HEK293 (cell line): ENCODE measurements around the gene LMCD1.

Experiments used
- CTCF ChIA-PET: fragments of 350-600 bp; formaldehyde crosslinking; extraction: SDS; loops from one replicate; lab custom pipeline; 2021; ENCODE audit warnings: antibody characterized with exemption; lab: Yijun Ruan, JAX
- POLR2A ChIA-PET: fragments of 300-600 bp; formaldehyde crosslinking; extraction: SDS; loops from one replicate; lab custom pipeline; 2020; ENCODE audit warnings: antibody characterized with exemption, inconsistent platforms; lab: Yijun Ruan, JAX
- H3K27ac ChIP-seq: fragments of 200-500 bp; sonication (Bioruptor generic); 2 replicates; pipeline ENCODE4 v1.5.1; 2014; ENCODE audit warnings: low read depth, low read length, control low read depth, inconsistent platforms; ENCODE audit errors: extremely low read depth
- H3K36me3 ChIP-seq, 2 experiments: fragments of 200-500 bp in 1 of 2; sonication (Bioruptor generic) in 1 of 2; 1 replicate in 1 of 2; 2 replicates in 1 of 2; pipeline ENCODE4 v1.5.1; 2014 to 2017; ENCODE audit warnings: inconsistent platforms in 2 of 2, low read length in 2 of 2; ENCODE audit not compliant: control insufficient read depth in 2 of 2, insufficient read depth in 1 of 2
- H3K4me1 ChIP-seq: fragments of 200-500 bp; sonication (Bioruptor generic); 2 replicates; pipeline ENCODE4 v1.5.1; 2014; ENCODE audit warnings: mild to moderate bottlenecking, low read length, inconsistent platforms; ENCODE audit not compliant: control insufficient read depth, insufficient read depth
- H3K4me3 ChIP-seq: 2 replicates; pipeline ENCODE4 v1.5.1; 2011; ENCODE audit warnings: low read depth, mild to moderate bottlenecking, control low read depth, low read length, moderate library complexity
- H3K9me3 ChIP-seq: fragments of 200-500 bp; sonication (Bioruptor generic); 2 replicates; pipeline ENCODE4 v1.5.1; 2014; ENCODE audit warnings: low read depth, low read length, inconsistent platforms; ENCODE audit not compliant: control insufficient read depth, insufficient read depth
- HOXA7 ChIP-seq: sonication (generic); formaldehyde crosslinking; IDR thresholded peaks from 2 replicates; pipeline ENCODE4 v1.8.1; 2022; ENCODE audit warnings: missing genetic modification reagents, borderline replicate concordance
- MZF1 ChIP-seq: fragments of 450-650 bp; formaldehyde crosslinking; IDR thresholded peaks from 2 replicates; pipeline ENCODE4 v1.5.1; 2017; ENCODE audit warnings: missing biosample characterization, missing genetic modification characterization, borderline replicate concordance
- YY2 ChIP-seq: fragments of 450-650 bp; formaldehyde crosslinking; IDR thresholded peaks from 2 replicates; pipeline ENCODE4 v1.5.1; 2016; ENCODE audit warnings: missing biosample characterization, missing genetic modification characterization
- ZBTB1 ChIP-seq: fragments of 450-650 bp; formaldehyde crosslinking; IDR thresholded peaks from 2 replicates; pipeline ENCODE4 v1.5.1; 2016; ENCODE audit warnings: missing biosample characterization, missing genetic modification characterization
- ZBTB20 ChIP-seq: fragments of 450-650 bp; formaldehyde crosslinking; IDR thresholded peaks from 2 replicates; pipeline ENCODE4 v1.5.1; 2016; ENCODE audit warnings: missing biosample characterization, missing genetic modification characterization
- ZBTB21 ChIP-seq: fragments of 450-650 bp; formaldehyde crosslinking; IDR thresholded peaks from 2 replicates; pipeline ENCODE4 v1.5.1; 2017; ENCODE audit warnings: missing biosample characterization, missing genetic modification characterization
- ZFP3 ChIP-seq: fragments of 450-650 bp; formaldehyde crosslinking; IDR thresholded peaks from 2 replicates; pipeline ENCODE4 v1.5.1; 2016; ENCODE audit warnings: low read depth, missing biosample characterization, missing genetic modification characterization
- ZIC2 ChIP-seq: fragments of 450-650 bp; formaldehyde crosslinking; IDR thresholded peaks from 2 replicates; pipeline ENCODE4 v1.5.1; 2016; ENCODE audit warnings: missing biosample characterization, missing genetic modification characterization
- ZNF133 ChIP-seq: fragments of 450-650 bp; formaldehyde crosslinking; IDR thresholded peaks from 2 replicates; pipeline ENCODE4 v1.5.1; 2016; ENCODE audit warnings: missing biosample characterization, missing genetic modification characterization
- ZNF174 ChIP-seq: fragments of 450-650 bp; formaldehyde crosslinking; IDR thresholded peaks from 2 replicates; pipeline ENCODE4 v1.5.0; 2017; ENCODE audit warnings: missing biosample characterization, mild to moderate bottlenecking, missing genetic modification characterization
- ZNF175 ChIP-seq: fragments of 450-650 bp; formaldehyde crosslinking; IDR thresholded peaks from 2 replicates; pipeline ENCODE4 v1.5.1; 2016; ENCODE audit warnings: missing biosample characterization, missing genetic modification characterization
- ZNF26 ChIP-seq: fragments of 450-650 bp; formaldehyde crosslinking; IDR thresholded peaks from 2 replicates; pipeline ENCODE4 v1.5.1; 2016; ENCODE audit warnings: missing biosample characterization, missing genetic modification characterization
- ZNF266 ChIP-seq: fragments of 450-650 bp; formaldehyde crosslinking; IDR thresholded peaks from 2 replicates; pipeline ENCODE4 v1.5.1; 2016; ENCODE audit warnings: missing biosample characterization, missing genetic modification characterization, low read depth
- ZNF350 ChIP-seq: fragments of 450-650 bp; formaldehyde crosslinking; IDR thresholded peaks from 2 replicates; pipeline ENCODE4 v1.5.0; 2017; ENCODE audit warnings: missing biosample characterization, mild to moderate bottlenecking, missing genetic modification characterization
- ZNF433 ChIP-seq: fragments of 450-650 bp; formaldehyde crosslinking; IDR thresholded peaks from 2 replicates; pipeline ENCODE4 v1.5.1; 2016; ENCODE audit warnings: missing biosample characterization, missing genetic modification characterization, low read depth
- ZNF488 ChIP-seq: fragments of 450-650 bp; formaldehyde crosslinking; IDR thresholded peaks from 2 replicates; pipeline ENCODE4 v1.5.1; 2016; ENCODE audit warnings: missing biosample characterization, missing genetic modification characterization
- ZNF501 ChIP-seq: fragments of 450-650 bp; formaldehyde crosslinking; IDR thresholded peaks from 2 replicates; pipeline ENCODE4 v1.5.1; 2016; ENCODE audit warnings: missing biosample characterization, missing genetic modification characterization
- ZNF596 ChIP-seq: fragments of 450-650 bp; IDR thresholded peaks from 2 replicates; pipeline ENCODE4 v1.5.0; 2018; ENCODE audit warnings: missing biosample characterization, mild to moderate bottlenecking, missing genetic modification characterization, moderate library complexity
- ZNF610 ChIP-seq: fragments of 450-650 bp; formaldehyde crosslinking; IDR thresholded peaks from 2 replicates; pipeline ENCODE4 v1.5.1; 2016; ENCODE audit warnings: missing biosample characterization, missing genetic modification characterization, borderline replicate concordance
- ZNF621 ChIP-seq: fragments of 450-650 bp; formaldehyde crosslinking; IDR thresholded peaks from 2 replicates; pipeline ENCODE4 v1.5.1; 2017; ENCODE audit warnings: missing biosample characterization, missing genetic modification characterization
- ZNF629 ChIP-seq: fragments of 450-650 bp; formaldehyde crosslinking; IDR thresholded peaks from 2 replicates; pipeline ENCODE4 v1.5.1; 2017; ENCODE audit warnings: missing biosample characterization, missing genetic modification characterization
- ZNF639 ChIP-seq: fragments of 450-650 bp; formaldehyde crosslinking; IDR thresholded peaks from 2 replicates; pipeline ENCODE4 v1.5.1; 2016; ENCODE audit warnings: missing biosample characterization, missing genetic modification characterization
- ZNF670 ChIP-seq: fragments of 450-650 bp; formaldehyde crosslinking; IDR thresholded peaks from 2 replicates; pipeline ENCODE4 v1.5.1; 2016; ENCODE audit warnings: missing biosample characterization, missing genetic modification characterization, low read depth

The LMCD1 gene

GRCh38 chr3:8470801-8471200 is 30.8 kb upstream of the LMCD1 start:
- H3K4me1 ChIP-seq: no peaks in the 10 kb centered on the region
- no peak overlapping the region for H3K4me3 ChIP-seq
- POLR2A ChIA-PET: no interaction called here
- CTCF ChIA-PET: interaction anchor here (0.7 to 1.1 kb wide), 2 partner anchors 27 to 635 kb away, joined by 3 to 4 read pairs; no protein-coding TSS in a partner anchor
- H3K9me3 ChIP-seq: no peaks in the 10 kb centered on the region
- H3K36me3 ChIP-seq: no peaks in the 10 kb centered on the region
- no peak overlapping the region for H3K27ac ChIP-seq
- TF ChIP-seq ZNF26 (tag by site-specific recombination) (no peak), ZNF501 (tag by site-specific recombination) (no peak), YY2 (tag by site-specific recombination) (no peak), ZNF350 (tag by site-specific recombination) (no peak), ZNF639 (tag by site-specific recombination) (no peak), ZNF175 (tag by site-specific recombination) (no peak), ZNF629 (tag by site-specific recombination) (no peak), ZNF596 (no peak), ZNF610 (no peak), ZNF488 (tag by site-specific recombination) (no peak), ZNF174 (tag by site-specific recombination) (no peak), HOXA7 (CRISPR knock-in tag) (no peak), ZNF266 (no peak), ZNF433 (tag by site-specific recombination) (no peak), ZFP3 (tag by site-specific recombination) (no peak)

- no peak overlapping the region for H3K4me3 ChIP-seq
- CTCF ChIA-PET: interaction anchor here (0.7 to 1.2 kb wide), 2 partner anchors 21 to 29 kb away, joined by 3 to 5 read pairs; no protein-coding TSS in a partner anchor
- no peaks in the 10 kb centered on the region for H3K9me3 ChIP-seq
- no peaks in the 10 kb centered on the region for H3K4me1 ChIP-seq
- TF ChIP-seq ZNF133 (tag by site-specific recombination): no peak
- no peak for TF ChIP-seq MZF1 (tag by site-specific recombination)
- peak; percentile 25; the same call in 1 of the 2 replicates for TF ChIP-seq ZIC2 (tag by site-specific recombination)
- TF ChIP-seq, all 188 proteins: peak for 1
- no peaks in the 10 kb centered on the region for H3K36me3 ChIP-seq
- POLR2A ChIA-PET: interaction anchor here (2.0 kb wide), 1 partner anchor 29 kb away, joined by 5 read pairs; the partner anchor contains the start of gene LMCD1
- H3K27ac ChIP-seq: no peak overlapping the region
Measured at GRCh38 chr3:8472549-8472948, 29.1 kb upstream of the LMCD1 start.

- H3K9me3 ChIP-seq: no peaks in the 10 kb centered on the region
- peak; percentile 74 for TF ChIP-seq ZFP3 (tag by site-specific recombination)
- no peak for TF ChIP-seq ZBTB20 (tag by site-specific recombination)
- TF ChIP-seq ZBTB21 (tag by site-specific recombination): no peak
- no peak for TF ChIP-seq ZBTB1
- TF ChIP-seq ZNF670 (tag by site-specific recombination): no peak
- no peak for TF ChIP-seq ZNF621
- TF ChIP-seq, all 188 proteins: peak for 1
- H3K4me3 ChIP-seq: no peak overlapping the region
- no peak overlapping the region for H3K27ac ChIP-seq
- CTCF ChIA-PET: interaction anchor here (0.7 to 1.2 kb wide), 2 partner anchors 29 to 1010 kb away, joined by 3 to 5 read pairs; no protein-coding TSS in a partner anchor
- no peaks in the 10 kb centered on the region for H3K4me1 ChIP-seq
- POLR2A ChIA-PET: interaction anchor here (2.0 kb wide), 1 partner anchor 29 kb away, joined by 5 read pairs; the partner anchor contains the start of gene LMCD1
- H3K36me3 ChIP-seq: no peaks in the 10 kb centered on the region
Measured at GRCh38 chr3:8473029-8473428, 28.6 kb upstream of the LMCD1 start.
